ENCODE measurements around the gene CEBPG.

The CEBPG gene

DNA sequence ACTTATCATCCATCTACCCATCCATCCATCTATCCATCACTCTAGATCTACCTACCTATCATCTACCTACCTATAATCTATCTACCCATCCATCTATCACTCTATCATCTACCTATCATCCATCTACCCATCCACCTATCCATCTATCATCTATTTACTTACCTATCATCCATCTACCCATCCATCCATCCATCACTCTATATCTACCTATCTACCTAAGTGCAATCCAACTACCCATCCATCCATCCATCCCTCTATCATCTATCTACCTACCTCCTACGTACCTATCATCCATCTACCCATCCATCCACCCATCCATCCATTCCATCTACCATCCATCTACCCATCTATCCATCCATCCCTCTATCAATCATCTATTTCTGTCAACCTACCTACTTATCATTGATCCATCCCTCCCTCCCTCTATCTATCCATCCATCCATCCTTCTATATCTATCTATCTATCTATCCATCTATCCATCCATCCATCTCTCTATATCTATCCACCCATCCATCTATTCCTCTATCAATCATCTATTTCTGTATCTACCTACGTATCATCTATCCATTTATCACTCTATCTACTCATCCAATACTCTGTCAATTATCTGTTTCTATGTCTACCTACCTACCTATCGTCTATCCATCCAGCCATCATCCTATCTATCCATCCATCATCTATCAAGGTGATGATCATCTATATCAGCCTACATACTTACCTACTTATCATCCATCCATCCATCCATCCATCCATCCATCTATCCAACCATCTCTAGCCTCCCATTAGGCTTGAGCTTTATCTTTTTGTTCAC is 49.1 kb downstream of the CEBPG start:
- no peak for ATAC-seq
- no peak for DNase-seq

DNA sequence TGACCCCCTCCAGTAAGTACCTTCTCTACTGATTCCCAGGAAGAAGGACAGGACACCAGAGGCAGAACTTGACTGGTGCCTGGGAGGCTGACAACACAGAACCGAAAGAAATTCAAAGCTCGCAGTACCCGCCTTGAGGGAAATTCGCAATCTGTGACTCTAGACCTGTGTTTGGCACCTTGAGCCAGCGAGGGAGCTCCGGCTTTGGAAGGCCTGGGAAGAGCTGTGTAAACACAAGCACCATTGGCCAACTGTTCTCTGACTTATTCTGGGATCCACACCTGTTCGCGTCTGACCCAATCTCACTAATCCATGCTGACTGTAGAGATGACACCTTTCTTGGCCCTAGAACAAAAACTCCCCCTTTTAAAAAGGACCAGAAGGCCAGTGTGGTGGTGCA is 50.7 kb downstream of the CEBPG start:
- ATAC-seq, result no peak
- DNase-seq, result no peak

DNA sequence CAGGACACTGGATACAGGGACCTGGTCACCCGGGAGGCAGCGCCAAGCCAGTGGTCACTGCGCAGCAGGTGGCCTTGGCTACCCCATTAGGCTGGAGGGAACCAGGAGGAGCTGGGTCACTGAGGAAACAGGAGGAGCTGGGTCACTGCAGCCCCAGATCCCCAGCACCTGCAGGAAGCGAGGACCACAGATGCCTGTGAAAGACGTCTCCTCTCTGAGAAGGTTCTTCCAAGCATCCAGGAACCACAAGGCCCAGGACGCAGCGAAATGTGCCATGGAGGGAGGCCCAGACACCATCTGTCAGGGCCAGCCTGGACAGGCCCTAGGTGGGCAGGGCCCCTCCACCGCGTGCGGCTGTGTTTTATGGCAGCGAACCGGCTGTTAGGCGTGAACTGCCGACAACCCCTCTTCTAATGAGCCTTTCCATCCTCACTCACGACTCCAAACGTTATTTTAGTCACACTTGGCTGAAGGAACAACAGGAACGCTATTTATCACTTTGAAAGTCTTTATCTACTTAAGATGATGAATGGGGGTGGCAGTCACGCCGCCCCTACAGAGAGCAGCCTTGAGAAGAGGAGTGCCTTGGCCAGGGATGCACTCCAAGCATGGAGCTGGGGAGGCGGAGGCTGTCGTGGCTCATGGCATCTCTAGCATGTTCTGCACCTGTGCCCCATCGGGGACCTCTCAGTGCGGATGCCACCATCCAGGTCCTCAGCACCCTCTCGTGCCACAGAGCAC is 53.3 kb downstream of the CEBPG start:
- DNase-seq (no peak), ATAC-seq (no peak)

DNA sequence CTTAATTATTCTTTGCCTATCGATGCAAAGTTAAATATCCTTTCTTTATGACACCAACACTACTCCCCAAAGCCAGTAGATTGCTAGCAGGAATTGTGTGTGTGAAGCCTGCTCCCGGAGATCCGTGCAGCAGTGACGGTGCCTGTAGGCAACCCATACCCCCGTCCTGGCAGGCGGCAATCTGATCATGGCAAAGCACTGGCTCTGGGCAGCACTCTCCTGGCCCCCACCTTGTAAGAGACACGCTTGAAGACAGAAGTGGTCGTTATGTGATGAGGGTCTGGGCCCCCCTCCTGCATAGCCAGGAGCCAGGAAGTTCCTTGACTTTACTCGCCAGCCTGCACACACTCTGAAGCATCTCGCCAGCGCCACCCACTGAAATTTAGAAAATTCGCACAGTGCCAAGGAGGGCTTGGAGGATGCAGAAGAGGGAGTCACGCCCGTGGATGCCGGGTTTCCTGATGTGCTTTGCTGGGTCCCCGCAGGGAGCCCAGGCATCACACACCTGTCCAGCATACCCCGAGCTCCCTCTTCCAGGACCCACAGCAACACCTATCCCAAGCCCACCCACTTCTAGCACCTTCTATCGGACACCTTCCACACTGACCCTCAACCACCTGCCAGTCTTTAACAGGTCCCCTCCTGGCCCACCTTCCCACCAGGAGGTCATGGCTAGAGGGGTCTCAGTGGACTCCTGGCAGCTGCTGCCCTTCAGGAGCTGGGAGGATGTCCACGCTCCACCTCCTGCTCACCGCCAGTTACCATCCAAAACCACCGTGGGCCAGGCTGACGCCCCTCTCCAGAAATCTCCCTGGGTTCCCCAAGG is 54.5 kb downstream of the CEBPG start:
- no peak for ATAC-seq

DNA sequence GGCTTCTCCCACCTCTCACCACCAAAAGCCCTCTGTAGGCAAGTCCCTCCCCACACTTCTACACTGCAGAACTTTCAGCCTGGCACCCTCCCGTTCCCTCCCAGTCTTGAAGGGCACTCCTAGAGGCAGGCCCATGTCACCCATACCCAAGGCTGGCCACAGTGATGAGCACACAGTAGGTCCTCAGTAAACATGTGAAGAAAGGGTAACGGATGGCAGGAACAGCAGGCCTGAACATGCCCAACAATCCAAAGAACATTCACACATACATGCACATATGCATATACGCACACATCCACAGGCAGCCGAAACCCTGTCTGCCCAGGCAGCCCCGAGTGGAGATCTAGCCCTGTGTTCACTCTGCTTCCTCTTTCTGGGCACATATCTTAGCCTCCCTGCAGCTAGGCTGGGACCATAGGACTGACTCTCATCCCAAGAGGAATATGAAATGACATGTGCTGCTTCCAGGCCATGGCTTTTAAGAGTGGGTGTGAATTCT is 55.2 kb downstream of the CEBPG start:
- ATAC-seq, result no peak

More for the DNA sequence above, 54.5 kb downstream of the CEBPG start:
- DNase-seq, result no peak

DNA sequence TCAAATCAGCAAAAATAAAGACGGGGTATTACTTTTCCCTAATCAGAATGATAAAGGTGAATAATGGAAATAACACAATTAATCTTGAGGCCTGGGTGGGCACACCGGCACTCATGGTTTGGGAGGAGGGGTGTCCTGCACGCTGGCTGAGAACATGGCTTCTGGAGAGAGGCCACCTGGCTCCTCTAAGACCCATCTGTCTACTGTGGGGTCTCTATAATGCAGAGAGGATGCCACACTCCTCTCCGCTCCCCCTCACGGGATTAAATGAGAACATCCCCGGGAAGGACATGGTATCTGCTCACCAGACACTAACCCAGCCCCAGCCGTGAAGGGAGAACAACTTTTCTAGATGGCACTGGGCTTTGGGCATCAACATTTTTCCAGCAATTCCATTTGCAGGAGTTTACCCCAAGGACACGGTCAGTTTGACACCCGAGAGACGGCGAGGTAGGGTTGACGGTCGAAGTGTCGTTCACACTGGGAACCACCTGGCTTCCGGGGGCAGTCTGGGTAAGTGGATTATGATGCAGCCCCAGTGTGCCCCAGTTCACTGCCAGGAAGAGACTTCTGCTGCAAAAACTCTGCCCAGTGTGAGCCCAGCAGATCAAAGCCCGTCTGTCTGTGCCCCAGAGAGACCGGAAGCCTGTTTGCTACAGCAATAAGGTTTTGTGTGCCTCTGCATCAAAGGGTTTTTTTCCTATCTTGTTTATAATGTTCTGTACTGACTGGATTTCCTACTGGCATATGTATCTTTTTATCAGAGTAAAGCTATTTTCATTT is 56.6 kb downstream of the CEBPG start:
- ATAC-seq, result no peak
- DNase-seq, result no peak

More for the DNA sequence above, 55.2 kb downstream of the CEBPG start:
- no peak for DNase-seq

DNA sequence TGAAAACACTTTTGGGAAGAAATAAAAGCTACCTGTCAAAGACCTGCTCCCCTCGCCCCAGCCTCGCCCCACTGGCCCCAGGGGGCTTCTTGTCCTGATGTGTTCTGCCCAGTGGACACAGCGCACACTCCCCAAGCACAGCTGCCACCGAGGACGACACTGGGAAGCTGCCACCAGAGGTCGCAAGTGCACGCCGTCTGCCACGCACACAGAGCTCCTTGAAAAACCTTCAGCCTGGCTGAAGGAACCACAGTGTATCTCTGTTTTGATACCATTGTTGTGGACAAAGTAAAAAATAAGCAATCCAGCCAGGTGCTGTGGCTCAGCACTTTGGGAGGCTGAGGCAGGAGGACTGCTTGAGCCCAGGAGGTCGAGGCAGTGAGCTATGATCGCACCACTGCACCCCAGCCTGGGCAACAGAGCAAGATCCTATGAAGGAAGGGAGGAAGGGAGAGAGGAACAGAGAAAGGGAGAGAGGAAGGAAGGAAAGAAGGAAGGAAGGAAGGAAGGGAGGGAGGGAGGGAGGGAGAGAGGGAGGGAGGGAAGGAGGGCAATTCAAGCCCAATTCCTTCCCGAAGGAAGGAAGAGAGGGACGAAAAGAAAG is 57.3 kb downstream of the CEBPG start:
- ATAC-seq, result peak; percentile 68

DNA sequence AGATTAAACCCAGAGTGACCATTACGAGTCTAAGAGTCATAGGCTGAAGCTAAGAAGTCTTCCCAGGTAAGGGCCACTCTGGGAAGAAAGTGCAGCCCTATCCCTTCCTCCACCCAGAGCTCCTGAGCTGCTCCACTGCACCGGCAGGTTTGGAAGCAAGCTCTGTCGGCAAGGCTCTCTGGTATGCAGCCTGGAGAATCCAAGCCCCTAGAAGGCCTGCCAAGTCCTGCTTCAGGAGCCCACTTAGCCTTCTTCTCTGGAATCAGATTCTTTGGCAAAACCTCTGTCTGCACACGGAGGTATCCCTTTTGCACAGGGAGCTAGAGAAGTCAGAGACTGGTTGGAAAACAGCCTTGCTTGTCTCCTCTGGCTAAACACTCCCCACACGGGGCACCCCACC is 58.5 kb downstream of the CEBPG start:
- DNase-seq (no peak), ATAC-seq (no peak)

More for the DNA sequence above, 57.3 kb downstream of the CEBPG start:
- peak; percentile 71 for DNase-seq

Data from stimulated activated naive CD8-positive, alpha-beta T cell treated with anti-CD3 and anti-CD28 coated beads, Interleukin-15, Interleukin-2, amounts not matched to agents 100 U/mL and 50 U/mL, for 24 hours (primary cell).